Rectal smooth muscle tissue (tissue), 1 donor: Measurements from ENCODE around the gene SMG1.
"Not testable (repeated sequence)": the region's sequence is repeated elsewhere in the genome, so short reads cannot be mapped to it uniquely, and the experiment has no call there.

Experiments used
- H3K27ac ChIP-seq: one replicate; pipeline ENCODE4 v1.7.0; 2013; ENCODE audit warnings: low read depth, low read length, inconsistent platforms
- H3K27me3 ChIP-seq: one replicate; pipeline ENCODE4 v1.7.0; 2013; ENCODE audit warnings: low read length; ENCODE audit not compliant: control insufficient read depth, insufficient read depth
- H3K36me3 ChIP-seq: one replicate; pipeline ENCODE4 v1.7.0; 2013; ENCODE audit warnings: low read length; ENCODE audit not compliant: control insufficient read depth, insufficient read depth
- H3K4me1 ChIP-seq: one replicate; pipeline ENCODE4 v1.7.0; 2013; ENCODE audit warnings: low read length; ENCODE audit not compliant: control insufficient read depth, insufficient read depth
- H3K4me3 ChIP-seq: one replicate; pipeline ENCODE4 v1.7.0; 2013; ENCODE audit warnings: low read length
- H3K9ac ChIP-seq: one replicate; pipeline ENCODE4 v1.7.0; 2013; ENCODE audit warnings: low read length

The SMG1 gene

DNA sequence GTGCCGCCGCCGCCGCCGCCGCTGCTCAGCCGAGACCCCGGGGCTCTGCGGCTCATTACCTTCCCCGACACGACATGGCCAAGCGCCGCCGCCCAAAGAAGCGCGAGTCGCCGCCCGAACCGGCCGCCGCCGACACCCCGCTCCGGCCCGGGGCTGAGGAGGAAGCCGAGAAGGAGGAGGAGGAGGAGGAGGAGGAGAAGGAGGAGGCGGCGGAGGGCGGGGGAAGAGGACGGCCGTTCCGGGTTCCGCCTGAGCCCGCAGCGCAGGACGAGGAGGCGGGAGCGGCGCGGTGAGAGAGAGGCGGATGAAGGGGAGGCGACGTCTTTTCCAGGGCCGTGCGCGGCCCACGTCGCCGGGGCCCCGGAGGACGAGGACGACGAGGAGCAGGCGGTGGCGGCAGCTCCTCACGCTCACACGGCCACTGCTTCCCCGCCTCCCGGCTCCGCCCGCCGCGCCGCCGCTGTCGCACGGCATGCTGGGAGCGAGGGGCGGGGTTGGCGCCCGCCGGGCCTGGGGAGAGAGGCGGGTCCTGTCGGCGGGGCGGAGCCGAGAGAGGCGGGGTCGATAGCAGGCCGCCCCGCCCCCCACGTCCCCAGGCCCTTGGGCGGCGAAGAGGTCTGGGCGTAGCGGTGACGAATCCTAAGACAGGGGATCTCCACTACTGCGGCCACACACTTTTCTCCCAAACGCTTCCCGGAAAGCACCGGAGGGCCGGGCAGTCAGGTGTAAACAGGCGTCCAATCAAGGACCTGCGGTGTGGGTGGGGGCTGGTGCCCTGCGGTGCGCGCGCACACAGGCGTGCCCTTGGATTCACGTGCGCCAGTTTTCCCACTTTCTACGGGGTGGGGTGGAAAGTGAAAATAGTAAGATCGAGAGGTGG lies at the start of gene SMG1:
Gene SMG1, minus strand, starts transcription at position 423 of the 880 bp plus-strand sequence. Its CDS starts 367 bp downstream, at position 56.
- not testable (repeated sequence) for H3K27me3 ChIP-seq, H3K4me1 ChIP-seq, H3K36me3 ChIP-seq
- peak within 1 kb of the TSS; percentile 80 for H3K4me3 ChIP-seq
- H3K27ac ChIP-seq = peak within 1 kb of the TSS; percentile 91
- peak within 1 kb of the TSS; percentile 73 for H3K9ac ChIP-seq

DNA sequence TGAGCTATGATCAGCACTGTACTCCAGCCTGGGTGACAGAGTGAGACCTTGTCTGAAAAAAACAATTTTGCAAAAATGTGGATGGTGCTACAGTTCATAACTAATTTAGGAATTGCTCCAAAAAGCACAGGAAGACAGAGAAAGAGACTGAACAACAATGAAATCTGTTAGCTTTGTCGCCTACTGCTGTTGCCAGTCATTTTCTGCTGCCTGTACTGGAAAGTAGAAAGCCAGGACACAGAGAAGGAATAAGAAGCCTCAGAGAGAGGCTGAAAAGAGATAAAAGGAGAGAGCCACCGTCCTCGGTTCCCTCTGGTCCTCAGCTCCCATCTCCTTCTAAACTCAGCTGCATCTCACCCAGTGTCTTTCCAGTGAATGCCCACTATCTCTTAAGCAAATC lies 48.9 kb upstream of the SMG1 start:
- Histone ChIP-seq H3K36me3 (no peaks in the 10 kb centered on the region), H3K4me3 (no peak overlapping the region)

DNA sequence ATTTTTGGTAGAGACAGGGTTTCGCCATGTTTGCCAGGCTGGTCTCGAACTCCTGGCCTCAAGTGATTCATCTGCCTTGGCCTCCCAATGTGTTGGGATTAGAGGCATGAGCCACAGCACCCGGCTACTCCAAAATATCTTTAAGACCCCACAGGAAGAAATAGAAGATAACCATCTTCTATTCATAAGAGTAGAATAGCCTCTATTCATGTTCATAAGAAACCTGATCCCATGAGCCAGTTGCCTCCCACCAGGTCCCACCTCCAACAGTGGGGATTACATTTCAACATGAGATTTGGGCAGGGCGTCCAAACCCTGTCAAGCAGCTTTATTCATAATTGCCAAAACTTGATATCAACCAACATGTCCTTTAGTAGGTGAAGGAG lies 43.6 kb upstream of the SMG1 start:
- no peak overlapping the region for H3K9ac ChIP-seq
- H3K4me3 ChIP-seq = no peak overlapping the region
- no peak overlapping the region for H3K27ac ChIP-seq
- no peaks in the 10 kb centered on the region for H3K4me1 ChIP-seq
- no peaks in the 10 kb centered on the region for H3K27me3 ChIP-seq
- no peaks in the 10 kb centered on the region for H3K36me3 ChIP-seq

More for the DNA sequence above, 48.9 kb upstream of the SMG1 start:
- Histone ChIP-seq H3K27me3 (no peaks in the 10 kb centered on the region), H3K4me1 (no peaks in the 10 kb centered on the region), H3K9ac (no peak overlapping the region), H3K27ac (no peak overlapping the region)

DNA sequence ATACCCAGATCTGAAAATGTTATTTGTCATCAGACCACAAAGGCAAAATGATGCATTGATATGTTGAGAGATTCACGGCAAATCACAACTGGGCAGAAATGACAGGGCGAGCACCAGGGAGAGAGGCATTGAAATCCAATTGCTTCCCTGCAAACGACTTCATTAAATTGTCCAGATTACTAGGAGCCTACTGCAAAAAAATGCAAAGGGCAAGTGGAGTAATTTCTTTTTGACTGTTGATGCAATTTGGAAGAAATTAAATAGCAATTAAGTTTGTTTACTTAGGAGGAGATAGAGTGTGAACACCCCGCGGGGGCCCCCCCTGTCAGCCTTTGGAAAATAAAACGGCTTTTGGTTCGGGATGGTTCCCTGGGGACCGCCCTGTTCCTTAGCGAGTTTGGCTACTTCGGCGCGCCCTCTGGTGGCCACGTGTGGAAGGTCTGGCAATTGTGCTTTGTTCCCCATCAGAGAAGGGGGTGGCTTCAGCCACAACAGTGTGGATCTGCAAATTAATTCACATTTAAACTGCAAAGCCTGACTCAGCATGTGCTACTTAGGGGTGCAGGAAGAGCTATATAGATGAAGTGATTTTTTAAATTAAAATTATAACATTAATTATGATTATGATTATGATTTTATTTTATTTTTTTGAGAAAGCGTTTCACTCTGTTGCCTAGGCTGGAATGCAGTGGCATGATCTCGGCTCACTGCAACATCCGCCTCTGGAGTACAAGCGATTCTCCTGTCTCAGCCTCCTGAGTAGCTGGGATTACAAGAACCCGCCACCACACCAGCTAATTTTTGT lies 43.0 kb upstream of the SMG1 start:
- Histone ChIP-seq H3K4me1 (no peaks in the 10 kb centered on the region), H3K4me3 (peak overlapping the region; percentile 39), H3K36me3 (no peaks in the 10 kb centered on the region), H3K27ac (no peak overlapping the region), H3K9ac (no peak overlapping the region), H3K27me3 (no peaks in the 10 kb centered on the region)

DNA sequence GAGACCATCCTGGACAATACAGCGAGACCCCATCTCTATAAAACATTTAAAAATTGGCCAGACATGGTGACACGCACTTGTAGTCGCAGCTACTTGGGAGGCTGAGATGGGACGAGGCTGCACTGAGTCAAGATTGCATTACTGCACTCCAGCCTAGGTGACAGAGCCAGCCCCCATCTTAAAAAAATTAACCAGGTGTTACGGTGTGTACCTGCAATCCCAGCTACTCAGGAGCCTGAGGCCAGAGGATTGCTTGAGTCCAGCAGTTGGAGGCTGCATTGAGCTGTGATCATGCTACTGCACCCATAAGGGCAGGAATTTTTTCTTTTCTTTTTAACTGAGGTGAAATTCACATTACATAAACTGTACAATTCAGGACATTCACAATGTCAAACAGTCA lies 40.6 kb upstream of the SMG1 start:
- Histone ChIP-seq H3K27me3 (no peaks in the 10 kb centered on the region), H3K9ac (no peak overlapping the region), H3K36me3 (no peaks in the 10 kb centered on the region), H3K4me3 (no peak overlapping the region), H3K4me1 (no peaks in the 10 kb centered on the region), H3K27ac (no peak overlapping the region)

DNA sequence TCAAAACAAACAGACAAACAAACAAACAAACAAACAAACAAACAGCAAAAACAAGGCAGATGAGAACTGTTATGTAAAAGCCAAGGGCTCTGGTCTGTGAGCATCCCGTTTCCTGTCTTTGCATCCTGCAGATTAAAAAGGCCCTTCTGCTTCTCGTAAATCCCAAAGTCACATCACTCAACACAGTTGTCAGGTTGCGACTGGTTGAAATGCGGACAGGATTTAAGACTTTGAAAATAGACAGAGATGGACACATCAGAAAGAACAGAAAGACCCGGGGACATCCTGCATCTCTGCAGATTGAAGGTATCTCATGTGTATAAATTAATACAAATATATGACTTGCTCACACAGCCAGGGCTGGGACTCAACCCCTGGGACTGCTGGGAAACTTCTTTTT lies 39.3 kb upstream of the SMG1 start:
- Histone ChIP-seq H3K4me1 (no peaks in the 10 kb centered on the region), H3K36me3 (no peaks in the 10 kb centered on the region), H3K9ac (no peak overlapping the region), H3K4me3 (no peak overlapping the region), H3K27me3 (no peaks in the 10 kb centered on the region), H3K27ac (no peak overlapping the region)

DNA sequence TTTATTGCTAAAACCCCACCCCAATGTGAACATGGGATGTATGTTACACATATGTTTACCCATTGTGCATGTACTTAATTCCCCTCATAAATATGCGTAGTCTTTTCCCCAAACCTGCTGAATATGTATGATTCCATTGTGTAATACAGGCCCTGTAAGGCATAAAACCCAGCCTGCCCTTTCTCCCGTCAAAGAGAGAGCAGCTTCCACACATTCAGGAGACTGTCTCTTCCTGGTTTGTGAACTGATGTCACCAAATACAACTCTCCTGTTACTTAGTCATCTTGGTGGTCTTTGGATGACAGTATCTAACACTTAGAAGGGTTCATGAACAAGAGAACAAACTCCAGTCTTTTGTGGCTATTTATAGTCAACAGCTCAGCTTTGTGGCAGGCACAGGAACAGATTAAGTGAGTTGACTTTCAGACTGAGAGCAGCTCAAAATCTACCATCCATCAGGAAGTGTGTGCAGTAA lies 32.9 kb upstream of the SMG1 start:
- H3K4me3 ChIP-seq = no peak overlapping the region
- H3K9ac ChIP-seq = no peak overlapping the region
- H3K36me3 ChIP-seq = no peaks in the 10 kb centered on the region
- H3K4me1 ChIP-seq = no peaks in the 10 kb centered on the region
- no peak overlapping the region for H3K27ac ChIP-seq
- no peaks in the 10 kb centered on the region for H3K27me3 ChIP-seq

DNA sequence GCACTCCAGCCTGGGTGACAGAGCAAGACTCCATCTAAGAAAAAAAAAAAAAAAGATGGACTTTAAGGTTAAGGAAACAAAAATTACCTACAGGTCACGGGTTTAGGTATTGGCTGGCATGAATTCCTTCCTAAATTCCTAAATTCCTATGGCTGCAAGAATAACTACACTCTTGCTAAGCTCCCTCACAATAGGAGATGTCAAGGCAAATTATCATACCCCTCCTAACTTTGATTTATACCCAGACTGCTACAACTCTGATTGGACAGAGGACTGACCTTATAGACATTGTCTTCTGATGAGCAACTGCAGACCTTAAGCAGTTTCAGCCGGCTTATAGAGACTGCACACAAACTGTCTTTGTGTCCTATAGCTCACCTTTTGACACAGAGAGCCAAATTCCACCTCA lies 32.4 kb upstream of the SMG1 start:
- Histone ChIP-seq H3K27ac (no peak overlapping the region), H3K36me3 (no peaks in the 10 kb centered on the region), H3K27me3 (no peaks in the 10 kb centered on the region), H3K9ac (no peak overlapping the region), H3K4me3 (no peak overlapping the region), H3K4me1 (no peaks in the 10 kb centered on the region)

DNA sequence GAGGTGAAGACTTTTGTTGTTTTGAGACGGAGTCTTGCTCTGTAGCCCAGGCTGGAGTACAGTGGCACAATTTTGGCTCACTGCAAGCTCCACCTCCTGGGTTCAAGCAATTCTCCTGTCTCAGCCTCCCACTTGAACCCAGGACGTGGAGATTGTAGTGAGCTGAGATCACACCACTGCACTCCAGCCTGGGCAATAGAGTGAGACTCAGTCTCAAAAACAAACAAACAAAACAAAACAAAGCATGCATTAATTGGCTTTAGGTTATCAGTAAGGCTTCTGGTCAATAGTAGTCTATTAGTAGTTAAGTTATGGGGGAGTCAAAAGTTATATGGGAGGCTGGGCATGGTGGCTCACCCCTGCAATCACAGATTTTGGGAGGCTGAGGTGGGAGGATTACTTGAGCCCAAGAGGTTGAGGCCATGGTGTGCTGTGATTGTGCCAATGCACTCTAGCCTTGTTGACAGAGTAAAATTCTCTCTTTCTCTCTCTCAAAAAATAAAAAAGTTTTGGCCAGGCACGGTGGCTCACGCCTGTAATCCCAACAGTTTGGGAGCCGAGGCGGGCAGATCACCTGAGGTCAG lies 30.5 kb upstream of the SMG1 start:
- not testable (repeated sequence) for H3K27me3 ChIP-seq, H3K9ac ChIP-seq, H3K4me3 ChIP-seq, H3K27ac ChIP-seq, H3K4me1 ChIP-seq, H3K36me3 ChIP-seq

DNA sequence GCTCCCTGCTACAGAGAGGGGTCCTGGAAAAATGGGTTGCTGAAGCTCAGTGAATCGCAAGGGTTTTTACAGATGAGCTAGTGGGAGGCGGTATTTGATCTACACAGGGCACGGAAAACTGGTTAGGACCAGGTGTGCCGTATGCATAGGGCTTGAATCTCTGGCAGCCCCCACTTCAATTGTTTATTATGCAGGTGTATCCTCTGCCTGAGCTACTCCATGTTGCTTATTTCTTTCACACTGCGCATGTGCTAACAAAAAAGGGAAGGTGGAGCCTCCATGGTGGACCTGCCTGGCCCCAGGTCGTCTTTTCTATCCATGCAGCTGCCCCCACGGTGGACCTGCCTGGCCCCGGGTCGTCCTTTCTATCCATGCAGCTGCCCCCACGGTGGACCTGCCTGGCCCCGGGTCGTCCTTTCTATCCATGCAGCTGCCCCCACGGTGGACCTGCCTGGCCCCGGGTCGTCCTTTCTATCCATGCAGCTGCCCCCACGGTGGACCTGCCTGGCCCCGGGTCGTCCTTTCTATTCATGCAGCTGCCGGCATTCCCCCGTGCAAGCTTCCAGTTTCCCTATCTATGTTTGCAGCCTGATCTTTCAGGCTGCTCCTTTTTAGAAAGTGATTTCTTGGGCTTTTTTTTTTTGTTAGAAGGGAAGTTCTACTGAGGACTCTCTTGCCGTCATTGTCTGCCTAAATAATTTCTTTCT lies 29.8 kb upstream of the SMG1 start:
- H3K4me1 ChIP-seq, H3K4me3 ChIP-seq, H3K36me3 ChIP-seq, H3K9ac ChIP-seq, H3K27ac ChIP-seq, H3K27me3 ChIP-seq: not testable (repeated sequence)

DNA sequence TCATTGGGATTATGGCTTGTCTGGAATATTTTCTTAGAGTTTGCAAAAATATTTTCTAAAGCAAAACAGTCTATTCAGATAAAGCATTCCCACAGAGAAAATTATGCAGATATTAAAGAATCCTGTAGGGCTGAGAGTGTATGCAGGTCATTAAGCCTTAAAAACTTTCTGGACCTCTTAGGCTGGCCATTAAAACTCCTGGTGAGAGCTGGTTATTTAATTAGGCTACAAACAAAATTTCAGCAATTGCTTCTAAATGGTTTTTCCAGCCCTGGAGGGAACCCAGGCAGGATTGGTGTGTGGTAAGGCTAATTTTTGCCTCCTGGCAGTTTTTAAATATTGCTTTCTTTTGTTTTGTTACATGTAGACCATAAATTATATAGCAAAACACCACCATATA lies 27.3 kb upstream of the SMG1 start:
- Histone ChIP-seq H3K36me3 (no peaks in the 10 kb centered on the region), H3K4me1 (no peaks in the 10 kb centered on the region), H3K27me3 (no peaks in the 10 kb centered on the region), H3K4me3 (no peak overlapping the region), H3K9ac (no peak overlapping the region), H3K27ac (no peak overlapping the region)
